Measurements from ENCODE around the gene HACD3.

DNA sequence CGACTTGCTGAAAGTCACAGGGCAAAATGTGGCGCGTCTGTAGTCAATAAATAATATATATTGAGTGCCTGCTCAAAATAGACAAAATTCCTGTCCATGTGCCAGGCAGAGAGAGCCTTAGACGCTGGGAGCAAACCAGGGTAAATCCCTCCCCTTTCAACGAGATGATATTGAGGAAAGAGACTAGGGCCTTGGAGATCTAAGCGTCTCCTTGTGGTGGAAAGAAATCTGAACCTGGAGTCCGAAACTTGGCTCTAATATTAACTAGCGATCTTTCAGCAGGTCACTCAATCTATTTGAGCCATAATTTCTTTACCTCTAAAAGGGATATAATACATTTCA lies 12.4 kb upstream of the HACD3 start:
- TF ChIP-seq POLR2AphosphoS5 (IDR thresholded peaks at IDR 0.05; ENCODE audit: low read depth, low read length) (no peak), TAF1 (IDR thresholded peaks at IDR 0.05; ENCODE audit: borderline replicate concordance, low read depth, low read length) (no peak)

Data from GM12892 (cell line).